RKO (cell line): ENCODE measurements around the gene ZNF526.

Experiments used
- DNase-seq: peaks from one replicate; pipeline ENCODE4 v3.0.0-alpha.2; 2016; ENCODE audit warnings: low spot score

ZNF526 gene

GRCh38 chr19:42224940-42225717 lies 5.0 kb downstream of the ZNF526 start:
- DNase-seq, result no peak

- DNase-seq, result no peak
These were observed 5.7 kb downstream of the ZNF526 start for GRCh38 chr19:42225718-42226292.

- DNase-seq, result peak; percentile 42
These were observed 6.8 kb downstream of the ZNF526 start for GRCh38 chr19:42226886-42227285.

- DNase-seq, result no peak
These were observed 8.5 kb downstream of the ZNF526 start for GRCh38 chr19:42228641-42229040.

- DNase-seq, result no peak
These were observed 9.3 kb downstream of the ZNF526 start for GRCh38 chr19:42229301-42229854.

- peak; percentile 42 for DNase-seq
These were observed 9.8 kb downstream of the ZNF526 start for GRCh38 chr19:42229855-42230351.

GRCh38 chr19:42230571-42230970 lies 10.5 kb downstream of the ZNF526 start:
- DNase-seq, result no peak

GRCh38 chr19:42232435-42232834 lies 12.3 kb downstream of the ZNF526 start:
- no peak for DNase-seq

- no peak for DNase-seq
These were observed 13.0 kb downstream of the ZNF526 start for GRCh38 chr19:42233106-42233505.

GRCh38 chr19:42233678-42234292 lies 13.7 kb downstream of the ZNF526 start:
- no peak for DNase-seq

- no peak for DNase-seq
These were observed 14.3 kb downstream of the ZNF526 start for GRCh38 chr19:42234364-42234763.

- no peak for DNase-seq
These were observed 15.1 kb downstream of the ZNF526 start for GRCh38 chr19:42235181-42235580.

GRCh38 chr19:42239544-42240220 lies 19.6 kb downstream of the ZNF526 start:
- no peak for DNase-seq

GRCh38 chr19:42241279-42241678 lies 21.2 kb downstream of the ZNF526 start:
- DNase-seq, result no peak

GRCh38 chr19:42242069-42242511 lies 22.0 kb downstream of the ZNF526 start:
- DNase-seq, result no peak

- DNase-seq, result peak; percentile 99
These were observed 22.6 kb downstream of the ZNF526 start, which contains the start of gene GSK3A for GRCh38 chr19:42242512-42243409. GSK3A (minus strand) TSS chr19:42242602; CDS start chr19:42242465, 137 bp downstream.

- DNase-seq, result peak; percentile 96
These were observed 24.5 kb downstream of the ZNF526 start for GRCh38 chr19:42244347-42245220.

- no peak for DNase-seq
These were observed 25.1 kb downstream of the ZNF526 start for GRCh38 chr19:42245231-42245630.

- peak; percentile 69 for DNase-seq
These were observed 26.2 kb downstream of the ZNF526 start for GRCh38 chr19:42246143-42246921.
